Mesothelial cell of epicardium (in vitro differentiated cells): ENCODE measurements around the gene FIG4. TPM values are rescaled to one million over a fixed set of nuclear protein-coding genes. Genes with fewer than 3 reads are reported as not detected.
"Not testable (repeated sequence)": the region's sequence is repeated elsewhere in the genome, so short reads cannot be mapped to it uniquely, and the experiment has no call there.

Source experiments
- DNase-seq, 2 experiments: peaks; one replicate each; pipeline ENCODE4 v3.0.0; 2021; ENCODE audit warnings: low spot score in 2 of 2; ENCODE audit not compliant: unreplicated experiment in 2 of 2
- H3K27ac Mint-ChIP-seq: 2 replicates; pipeline ENCODE4 v1.8.0; 2021; ENCODE audit warnings: mixed read lengths
- H3K27me3 Mint-ChIP-seq: 2 replicates; pipeline ENCODE4 v1.8.0; 2021; ENCODE audit warnings: low read depth, mixed read lengths
- H3K36me3 Mint-ChIP-seq: 2 replicates; pipeline ENCODE4 v1.8.0; 2021; ENCODE audit warnings: mixed read lengths
- H3K4me1 Mint-ChIP-seq: 2 replicates; pipeline ENCODE4 v1.8.0; 2021; ENCODE audit warnings: mixed read lengths
- H3K4me3 Mint-ChIP-seq: 2 replicates; pipeline ENCODE4 v1.8.0; 2021; ENCODE audit warnings: mild to moderate bottlenecking, moderate library complexity, mixed read lengths
- H3K9me3 Mint-ChIP-seq: 2 replicates; pipeline ENCODE4 v1.8.0; 2021; ENCODE audit warnings: mixed read lengths
- total RNA-seq: library from RNA; stranded (reverse); gene quantifications from 3 replicates; pipeline ENCODE4 v1.2.1, GENCODE V29; 2021
- TF ChIP-seq, protein P1 (sequence below): fragments of 200-600 bp; sonication (generic); IDR thresholded peaks from one replicate; pipeline ENCODE4 v1.5.0; 2021; ENCODE audit warnings: antibody characterized with exemption; ENCODE audit not compliant: unreplicated experiment

FIG4 gene
- total RNA-seq, 1 donor from 2014 or later: 28.3 TPM

DNA sequence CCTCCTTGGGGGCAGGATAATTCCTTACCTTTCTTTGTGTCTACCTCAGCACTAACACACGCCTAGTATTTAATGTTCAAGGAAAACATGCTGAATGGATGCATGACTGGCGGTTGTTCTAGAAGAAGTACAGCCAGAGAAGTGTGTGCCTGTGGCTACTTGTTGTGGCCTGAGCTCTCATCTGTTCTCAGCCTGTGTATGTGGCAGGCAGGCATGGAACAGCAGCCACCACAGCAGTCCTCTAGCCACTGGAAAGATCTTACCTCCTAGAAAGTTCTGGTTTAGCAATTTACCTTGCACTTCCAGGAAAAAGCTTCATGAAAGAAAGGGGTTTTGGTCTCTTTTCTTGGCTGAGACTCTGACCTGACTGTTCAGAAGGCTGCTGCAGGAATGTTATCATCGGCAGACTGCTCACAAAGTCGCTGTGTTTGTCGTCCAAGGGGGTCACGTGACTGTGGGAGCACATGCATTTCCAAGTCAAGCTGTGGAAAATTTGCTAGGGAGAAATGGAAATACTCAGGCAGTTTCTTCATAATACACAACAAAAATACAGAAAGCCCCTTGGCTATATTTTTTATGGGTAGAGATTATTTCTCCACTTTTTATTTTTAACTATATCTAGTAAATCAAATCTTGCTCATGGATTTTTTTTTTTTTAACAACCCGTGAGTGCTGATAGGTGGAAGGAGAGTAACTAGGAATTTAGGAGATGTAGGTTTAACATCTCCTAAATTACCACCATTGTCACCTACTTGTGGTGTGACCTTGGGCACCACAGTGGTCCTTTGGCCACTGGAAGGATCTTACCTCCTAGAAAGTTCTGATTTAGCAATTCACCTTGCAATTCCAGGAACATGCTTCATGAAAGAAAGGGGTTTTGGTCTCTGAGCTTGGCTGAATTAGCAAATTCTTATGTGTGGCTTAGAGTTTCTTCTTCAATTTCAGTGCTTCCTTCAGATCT lies 176.2 kb downstream of the FIG4 start:
- no peak for DNase-seq
- no peaks in the 10 kb centered on the region for H3K27me3 Mint-ChIP-seq
- H3K9me3 Mint-ChIP-seq: peaks cover 2% of the 10 kb centered on the region
- H3K4me1 Mint-ChIP-seq: peaks cover 45% of the 10 kb centered on the region
- no peaks in the 10 kb centered on the region for H3K36me3 Mint-ChIP-seq
- H3K27ac Mint-ChIP-seq: peak overlapping the region; percentile 69
- no peak overlapping the region for H3K4me3 Mint-ChIP-seq
- TF ChIP-seq, protein P1, sequence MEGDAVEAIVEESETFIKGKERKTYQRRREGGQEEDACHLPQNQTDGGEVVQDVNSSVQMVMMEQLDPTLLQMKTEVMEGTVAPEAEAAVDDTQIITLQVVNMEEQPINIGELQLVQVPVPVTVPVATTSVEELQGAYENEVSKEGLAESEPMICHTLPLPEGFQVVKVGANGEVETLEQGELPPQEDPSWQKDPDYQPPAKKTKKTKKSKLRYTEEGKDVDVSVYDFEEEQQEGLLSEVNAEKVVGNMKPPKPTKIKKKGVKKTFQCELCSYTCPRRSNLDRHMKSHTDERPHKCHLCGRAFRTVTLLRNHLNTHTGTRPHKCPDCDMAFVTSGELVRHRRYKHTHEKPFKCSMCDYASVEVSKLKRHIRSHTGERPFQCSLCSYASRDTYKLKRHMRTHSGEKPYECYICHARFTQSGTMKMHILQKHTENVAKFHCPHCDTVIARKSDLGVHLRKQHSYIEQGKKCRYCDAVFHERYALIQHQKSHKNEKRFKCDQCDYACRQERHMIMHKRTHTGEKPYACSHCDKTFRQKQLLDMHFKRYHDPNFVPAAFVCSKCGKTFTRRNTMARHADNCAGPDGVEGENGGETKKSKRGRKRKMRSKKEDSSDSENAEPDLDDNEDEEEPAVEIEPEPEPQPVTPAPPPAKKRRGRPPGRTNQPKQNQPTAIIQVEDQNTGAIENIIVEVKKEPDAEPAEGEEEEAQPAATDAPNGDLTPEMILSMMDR: no peak

DNA sequence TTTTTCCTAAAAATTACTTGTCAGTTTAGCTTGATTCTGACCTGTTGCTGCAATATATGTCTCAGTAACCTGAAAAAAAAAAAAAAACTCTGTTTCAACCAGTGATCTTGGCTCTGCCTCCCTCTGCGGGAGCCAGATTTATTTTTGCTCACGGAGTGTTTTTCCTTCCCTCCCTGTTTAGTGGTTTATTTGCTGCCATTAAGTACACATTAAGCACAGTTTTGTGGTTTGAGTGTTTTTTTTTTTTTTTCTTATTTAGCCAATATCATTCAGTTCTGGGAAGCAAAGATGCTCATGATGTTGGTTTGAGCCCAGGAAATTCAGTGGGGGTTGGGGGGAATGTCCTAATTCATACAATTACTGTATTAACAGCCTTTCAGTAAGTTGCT lies 176.9 kb downstream of the FIG4 start:
- no peak overlapping the region for H3K4me3 Mint-ChIP-seq
- no peaks in the 10 kb centered on the region for H3K9me3 Mint-ChIP-seq
- TF ChIP-seq, protein P1: no peak
- no peak for DNase-seq
- no peaks in the 10 kb centered on the region for H3K36me3 Mint-ChIP-seq
- H3K4me1 Mint-ChIP-seq: peaks cover 52% of the 10 kb centered on the region
- no peaks in the 10 kb centered on the region for H3K27me3 Mint-ChIP-seq
- peak overlapping the region; percentile 69 for H3K27ac Mint-ChIP-seq

DNA sequence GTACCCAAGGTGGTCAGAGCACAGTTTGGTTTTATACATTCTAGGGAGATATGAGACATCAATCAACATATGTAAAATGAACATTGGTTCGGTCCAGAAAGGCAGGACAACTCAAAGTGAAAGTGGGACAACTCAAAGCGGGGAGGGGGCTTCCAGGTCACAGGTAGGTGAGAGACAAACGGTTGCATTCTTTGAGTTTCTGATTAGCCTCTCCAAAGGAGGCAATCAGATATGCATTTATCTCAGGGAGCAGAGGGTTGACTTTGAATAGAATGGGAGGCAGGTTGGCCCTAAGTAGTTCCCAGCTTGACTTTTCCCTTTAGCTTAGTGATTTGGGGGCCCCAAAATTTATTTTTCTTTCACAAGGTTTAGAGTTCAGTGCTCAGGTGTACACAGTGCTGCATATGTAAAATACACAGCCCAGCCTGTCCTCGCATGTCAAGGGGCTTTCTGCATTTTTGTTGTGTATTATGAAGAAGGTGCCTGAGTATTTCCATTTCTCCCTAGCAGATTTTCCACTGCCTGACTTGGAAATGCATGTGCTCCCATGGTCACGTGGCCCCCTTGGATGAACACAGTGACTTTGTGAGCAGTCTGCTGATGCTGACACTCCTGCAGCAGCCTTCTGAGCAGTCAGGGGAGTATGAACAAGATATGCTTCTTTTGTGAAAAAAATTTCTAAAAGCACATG lies 178.4 kb downstream of the FIG4 start:
- not testable (repeated sequence) for H3K27ac Mint-ChIP-seq, H3K9me3 Mint-ChIP-seq, H3K36me3 Mint-ChIP-seq, DNase-seq, H3K4me3 Mint-ChIP-seq, H3K27me3 Mint-ChIP-seq
- H3K4me1 Mint-ChIP-seq: peaks cover 60% of the 10 kb centered on the region

DNA sequence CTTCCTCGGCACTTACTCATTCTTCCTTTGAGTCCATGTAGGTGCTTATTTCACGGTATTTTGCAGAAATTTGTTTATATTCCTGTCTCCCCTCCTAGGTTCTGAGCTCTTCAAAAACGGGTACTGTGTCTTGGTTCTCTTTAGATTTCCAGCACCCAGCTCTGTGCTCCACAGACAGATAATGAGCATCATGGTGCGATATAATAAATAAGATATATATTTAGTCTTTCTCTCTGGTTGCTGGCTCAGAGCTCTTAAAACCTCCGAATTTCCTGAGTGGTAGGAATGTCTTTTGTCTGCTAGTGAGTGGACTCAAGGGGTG lies 179.0 kb downstream of the FIG4 start:
- H3K27me3 Mint-ChIP-seq: no peaks in the 10 kb centered on the region
- DNase-seq: no peak
- TF ChIP-seq, protein P1: no peak
- H3K4me3 Mint-ChIP-seq: no peak overlapping the region
- no peaks in the 10 kb centered on the region for H3K9me3 Mint-ChIP-seq
- H3K4me1 Mint-ChIP-seq: peaks cover 60% of the 10 kb centered on the region
- peak overlapping the region; percentile 66 for H3K27ac Mint-ChIP-seq
- no peaks in the 10 kb centered on the region for H3K36me3 Mint-ChIP-seq

DNA sequence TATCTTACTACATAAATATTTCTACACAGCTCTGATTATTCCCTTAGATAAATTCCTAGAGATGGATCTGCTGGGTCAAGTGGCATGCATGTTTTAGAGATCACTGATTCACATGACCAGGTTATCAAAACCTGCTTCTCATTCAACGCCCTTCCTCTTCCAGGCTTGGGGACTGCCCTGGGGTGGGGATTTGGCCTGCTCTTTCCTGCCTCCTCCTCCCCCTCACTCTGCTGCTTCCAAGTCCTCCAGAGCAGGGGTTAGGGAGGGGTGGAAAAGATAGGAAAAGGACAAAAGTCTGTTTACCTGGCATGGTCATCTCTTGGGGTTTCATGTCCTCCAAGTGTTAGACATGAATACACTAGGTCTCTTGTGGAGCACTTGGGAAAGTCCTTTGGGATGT lies 181.5 kb downstream of the FIG4 start:
- peaks cover 3% of the 10 kb centered on the region for H3K9me3 Mint-ChIP-seq
- TF ChIP-seq, protein P1: no peak
- no peaks in the 10 kb centered on the region for H3K27me3 Mint-ChIP-seq
- peaks cover 64% of the 10 kb centered on the region for H3K4me1 Mint-ChIP-seq
- H3K4me3 Mint-ChIP-seq: no peak overlapping the region
- no peaks in the 10 kb centered on the region for H3K36me3 Mint-ChIP-seq
- peak overlapping the region; percentile 48 for H3K27ac Mint-ChIP-seq
- no peak for DNase-seq

DNA sequence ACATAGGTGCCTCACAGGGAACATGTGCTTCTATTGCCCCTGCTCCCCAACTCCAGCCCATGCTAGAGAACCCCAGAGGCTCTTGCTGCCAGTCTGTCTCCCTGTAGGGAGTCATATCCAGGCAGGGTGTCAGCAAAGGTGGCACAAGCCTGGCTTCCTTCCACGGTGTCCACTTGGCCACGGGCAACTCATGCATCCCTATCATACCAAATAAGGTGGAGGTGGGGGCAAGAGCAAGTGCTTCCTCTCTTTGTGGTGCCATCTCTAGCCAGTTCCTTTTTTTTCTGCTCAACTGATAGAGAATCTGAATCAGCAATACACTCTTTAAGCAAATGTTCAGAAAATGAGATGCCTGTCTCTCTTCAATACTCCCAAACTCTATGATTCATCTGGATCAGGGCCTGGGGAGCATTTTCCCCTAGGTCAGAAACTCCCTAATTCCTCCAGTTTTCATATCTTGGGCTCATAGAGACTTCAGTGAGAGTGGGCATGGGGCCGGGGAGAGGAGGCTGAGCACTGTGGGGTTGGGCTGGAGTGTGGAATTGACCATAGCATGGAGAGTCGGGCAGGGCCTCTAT lies 182.0 kb downstream of the FIG4 start:
- no peak overlapping the region for H3K4me3 Mint-ChIP-seq
- no peaks in the 10 kb centered on the region for H3K27me3 Mint-ChIP-seq
- TF ChIP-seq, protein P1: no peak
- no peak overlapping the region for H3K27ac Mint-ChIP-seq
- peaks cover 64% of the 10 kb centered on the region for H3K4me1 Mint-ChIP-seq
- DNase-seq: no peak
- no peaks in the 10 kb centered on the region for H3K36me3 Mint-ChIP-seq
- peaks cover 3% of the 10 kb centered on the region for H3K9me3 Mint-ChIP-seq
